GM21390 (cell line): ENCODE data around the gene EPHB3.
A peak's percentile ranks its signal among the peaks of the same experiment; 100 is the strongest.

Experiments
- ATAC-seq: cut with Tn5 transposase; IDR thresholded peaks from one replicate; pipeline ENCODE4 v1.9.1; 2021; ENCODE audit not compliant: unreplicated experiment

The EPHB3 gene

DNA sequence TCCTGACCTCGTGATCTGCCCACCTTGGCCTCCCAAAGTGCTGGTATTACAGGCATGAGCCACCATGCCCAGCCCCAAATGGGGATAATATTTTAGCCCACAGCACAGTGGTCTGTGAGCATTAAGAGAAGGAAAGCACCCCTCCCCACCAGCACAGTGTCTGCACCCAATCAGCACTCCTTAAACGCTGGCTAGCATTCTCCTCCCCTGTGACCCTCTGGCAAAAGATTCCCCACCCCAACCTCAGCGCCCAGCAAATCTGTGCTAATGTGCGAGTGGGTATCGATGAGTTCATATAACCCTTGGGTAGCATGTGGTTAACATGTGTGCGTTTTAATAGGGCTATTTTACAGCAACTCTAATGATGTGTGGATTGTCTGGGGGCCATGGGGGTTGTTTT is 18.3 kb upstream of the EPHB3 start:
- no peak for ATAC-seq

DNA sequence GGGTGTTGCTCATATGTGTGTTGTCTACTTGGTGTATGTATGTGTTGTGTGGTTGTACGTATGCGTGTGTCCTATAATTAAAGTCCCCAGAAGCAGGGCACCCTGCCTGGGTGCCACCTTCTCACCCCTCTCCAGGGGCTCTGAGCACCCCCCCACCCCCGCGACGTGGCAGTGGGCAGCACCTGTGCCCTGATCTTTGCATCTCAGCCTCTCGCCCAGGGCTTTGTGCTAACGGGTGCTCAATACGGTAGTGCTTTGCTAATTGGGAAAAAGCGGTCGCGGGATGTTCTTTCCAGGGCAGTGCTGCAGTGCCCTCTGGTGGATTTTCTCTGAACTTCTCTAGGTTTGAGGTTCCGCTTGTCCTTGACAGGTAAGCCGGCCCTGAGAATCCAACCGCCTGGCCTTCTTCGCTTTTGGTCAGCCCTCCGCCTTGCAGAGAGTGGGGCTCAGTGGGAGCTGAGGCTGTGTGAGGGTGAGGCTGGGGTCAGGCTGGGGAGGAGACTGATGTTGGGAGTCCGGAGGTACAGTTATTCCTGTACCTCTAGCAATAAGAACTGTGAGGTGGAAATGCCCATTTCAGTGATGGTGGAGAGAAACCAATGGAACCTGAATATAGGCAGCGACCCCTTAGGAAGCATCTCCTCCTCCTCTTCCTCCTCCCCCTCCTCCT is 17.6 kb upstream of the EPHB3 start:
- ATAC-seq = peak; percentile 65

DNA sequence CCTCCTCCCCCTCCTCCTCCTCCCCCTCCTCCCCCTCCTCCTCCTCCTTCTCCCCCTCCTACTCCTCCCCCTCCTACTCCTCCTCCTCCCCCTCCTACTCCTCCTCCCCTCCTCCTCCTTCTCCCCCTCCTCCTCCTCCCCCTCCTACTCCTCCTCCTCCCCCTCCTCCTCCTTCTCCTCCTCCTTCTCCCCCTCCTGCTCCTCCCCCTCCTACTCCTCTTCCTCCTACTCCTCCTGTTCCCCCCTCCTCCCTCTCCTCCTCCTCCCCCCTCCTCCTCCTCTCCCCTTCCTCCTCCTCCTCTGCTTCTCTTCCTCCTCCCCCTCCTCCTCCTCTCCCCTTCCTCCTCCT is 17.1 kb upstream of the EPHB3 start:
- ATAC-seq = no peak

DNA sequence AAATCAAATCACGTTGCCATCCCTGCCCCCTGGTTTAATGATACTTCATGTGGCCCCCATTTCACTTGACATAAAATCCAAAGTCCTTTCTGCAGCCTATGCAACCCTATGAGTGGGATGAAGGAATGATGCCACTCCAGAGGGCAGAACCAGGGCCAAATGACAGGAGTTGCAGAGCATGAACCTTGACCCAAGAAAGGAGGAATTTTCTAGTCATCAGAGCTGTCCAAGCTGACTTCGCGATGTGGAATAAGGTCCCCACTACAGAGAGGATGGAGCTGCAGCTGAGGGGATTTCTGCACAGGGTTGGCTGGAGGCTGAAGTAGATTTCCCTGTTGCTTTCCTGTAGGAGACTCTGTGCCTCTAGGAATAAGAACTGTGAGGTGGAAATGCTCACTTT is 15.8 kb upstream of the EPHB3 start:
- no peak for ATAC-seq

DNA sequence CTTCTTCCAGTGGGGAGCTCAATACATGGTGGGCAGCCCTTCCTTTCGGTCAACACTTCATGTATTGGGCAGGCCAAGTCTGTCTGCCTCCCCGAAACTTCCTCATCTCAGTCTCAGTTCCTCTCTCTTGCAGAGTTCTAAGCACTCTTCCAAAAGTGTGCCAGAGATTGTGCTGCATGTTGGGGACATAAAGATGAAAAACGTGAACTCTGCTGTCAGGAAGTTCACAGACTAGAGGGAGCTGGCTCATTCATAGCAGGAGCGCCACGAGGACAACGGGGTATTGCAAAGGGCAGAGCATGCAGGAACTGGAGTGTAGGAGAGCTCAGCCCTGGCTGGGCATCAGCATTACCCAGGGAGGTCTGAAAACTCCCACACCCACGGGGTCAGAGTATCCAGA is 15.3 kb upstream of the EPHB3 start:
- ATAC-seq = no peak

DNA sequence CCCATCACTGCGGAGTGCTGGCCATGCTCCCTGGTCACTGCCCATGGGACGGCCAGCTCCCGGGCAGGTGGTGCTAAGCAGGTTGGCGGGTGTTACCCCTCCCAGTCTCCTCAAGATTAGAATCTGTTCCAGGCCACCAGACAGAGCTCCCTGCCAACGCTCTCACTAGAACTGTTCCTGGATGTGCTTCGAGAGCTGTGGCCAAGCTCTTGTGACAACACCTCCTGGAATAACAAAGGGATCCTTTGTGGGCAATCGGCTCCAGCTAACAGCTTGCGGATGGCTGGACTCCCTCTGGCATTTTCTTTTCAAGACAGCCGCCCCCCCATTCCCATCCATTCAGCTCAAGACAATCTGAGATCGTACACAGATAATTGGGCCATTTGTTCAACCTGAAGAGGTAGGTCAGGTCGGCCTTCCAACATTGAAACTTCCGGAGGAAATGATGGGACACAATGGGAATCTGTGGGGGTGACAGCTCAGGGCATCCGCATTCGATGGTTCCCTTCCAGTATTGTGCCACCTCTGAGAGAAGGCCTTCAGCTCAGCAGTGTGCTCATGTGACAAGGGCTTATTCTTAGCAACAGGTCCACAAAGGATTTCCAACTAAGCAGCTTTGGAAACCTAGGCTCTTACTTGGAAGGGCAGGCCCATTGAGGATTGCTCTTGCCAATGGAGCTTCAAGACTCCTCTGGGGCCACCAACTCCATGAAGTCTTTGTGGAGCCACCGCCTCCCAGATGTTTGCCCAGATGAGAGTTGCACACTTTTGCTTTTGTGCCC is 11.6 kb upstream of the EPHB3 start:
- ATAC-seq = no peak

DNA sequence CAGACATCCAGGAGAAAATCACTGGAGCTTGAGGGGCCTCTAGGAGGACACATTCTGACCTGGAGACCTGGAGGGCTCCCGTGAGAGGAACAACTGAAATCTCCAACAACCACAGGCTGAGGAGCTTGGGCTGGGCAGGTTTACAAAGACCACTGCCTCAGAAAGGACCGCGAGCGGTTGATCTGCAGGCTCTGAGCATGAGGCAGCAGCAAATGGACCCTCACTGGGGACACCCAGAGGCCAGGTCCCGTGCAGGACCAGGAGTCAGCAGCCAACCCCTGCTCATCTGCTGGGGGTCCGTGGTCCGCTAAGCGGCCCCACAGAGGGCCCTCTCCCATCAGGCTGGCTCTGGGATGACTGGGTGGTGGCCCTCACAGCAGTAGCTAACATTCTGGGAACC is 10.5 kb upstream of the EPHB3 start:
- no peak for ATAC-seq

DNA sequence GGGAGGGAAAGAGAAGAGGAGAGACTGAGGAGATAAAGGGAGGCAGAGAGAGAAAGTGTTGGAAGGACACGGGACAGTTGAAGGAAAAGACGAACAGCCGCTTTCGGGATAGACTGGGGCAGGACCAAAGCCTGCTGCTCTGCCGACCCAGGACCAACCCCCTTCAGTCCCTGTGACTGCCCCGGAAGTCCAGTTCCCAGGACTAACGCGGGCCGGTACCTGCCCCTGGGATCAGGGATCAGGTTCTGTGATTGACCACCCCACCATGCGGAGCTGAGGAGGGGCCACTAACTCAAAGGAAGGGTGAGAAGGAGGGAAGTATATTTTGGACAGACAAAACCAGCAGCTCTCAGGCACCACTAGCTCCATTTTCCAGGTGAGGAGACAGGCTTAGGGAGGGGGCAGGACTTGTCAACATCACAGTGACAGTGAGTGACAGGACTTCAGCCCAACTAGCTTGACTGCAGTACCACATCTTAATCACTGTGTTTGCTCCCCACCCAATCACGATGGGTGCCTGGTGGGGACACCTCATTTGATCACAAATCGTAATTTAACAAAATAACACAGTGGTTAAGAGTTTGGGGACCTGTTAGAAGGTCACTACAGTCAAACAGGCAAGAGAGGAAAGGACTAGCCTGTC is 9.8 kb upstream of the EPHB3 start:
- ATAC-seq = no peak

DNA sequence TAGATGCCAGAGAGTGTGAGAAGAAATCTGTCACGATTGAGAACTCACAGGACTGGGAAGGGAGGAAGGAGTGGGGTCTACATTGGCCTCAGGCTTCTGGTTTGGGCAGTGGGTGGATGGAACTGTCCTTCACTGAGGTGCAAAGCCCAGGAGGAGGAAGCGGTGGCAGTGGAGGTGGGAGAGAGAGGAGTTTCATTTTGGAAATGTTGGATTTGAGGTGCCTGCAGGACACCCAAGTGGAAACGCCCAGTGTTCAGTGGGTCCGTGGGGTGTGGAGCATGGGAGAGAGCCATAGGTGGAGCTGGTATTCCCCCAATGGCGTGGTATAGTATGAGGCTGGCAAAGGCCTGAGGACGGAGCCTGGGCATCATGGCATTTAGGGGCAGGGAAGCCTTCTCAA is 9.3 kb upstream of the EPHB3 start:
- ATAC-seq = no peak

DNA sequence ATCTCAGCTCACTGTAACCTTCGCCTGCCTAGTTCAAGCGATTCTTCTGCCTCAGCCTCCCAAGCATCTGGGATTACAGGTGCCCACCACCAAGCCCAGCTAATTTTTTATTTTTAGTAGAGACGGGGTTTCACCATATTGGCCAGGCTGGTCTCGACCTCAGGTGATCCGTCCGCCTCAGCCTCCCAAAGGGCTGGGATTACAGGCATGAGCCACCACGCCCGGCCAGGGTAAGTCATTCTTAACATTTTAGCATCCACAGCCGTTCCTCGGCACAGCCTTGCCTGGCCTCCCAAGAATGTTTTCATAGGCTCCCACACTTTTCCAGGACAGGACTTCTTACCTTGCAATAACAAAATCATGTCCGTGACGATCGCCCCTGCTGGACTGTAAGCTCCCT is 8.7 kb upstream of the EPHB3 start:
- no peak for ATAC-seq

DNA sequence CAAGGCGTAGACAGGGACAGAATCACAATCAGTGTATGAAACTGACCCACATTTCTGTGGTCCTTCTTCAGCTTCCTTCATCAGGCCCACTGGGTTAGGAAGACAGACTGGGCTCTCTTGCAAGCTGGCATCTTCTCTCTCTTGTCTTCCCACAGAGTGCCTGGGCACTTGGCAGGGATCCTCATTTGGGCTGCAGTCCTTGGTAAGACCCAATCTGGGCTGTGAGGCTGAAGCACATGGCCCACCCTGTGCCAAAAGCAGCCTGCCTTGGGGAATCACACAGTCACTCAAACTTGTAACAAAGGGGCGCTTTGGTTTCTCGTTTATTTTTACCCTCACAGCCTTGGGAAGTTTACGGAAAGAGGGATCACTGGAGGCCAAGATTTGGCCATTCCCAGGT is 8.2 kb upstream of the EPHB3 start:
- ATAC-seq = no peak

DNA sequence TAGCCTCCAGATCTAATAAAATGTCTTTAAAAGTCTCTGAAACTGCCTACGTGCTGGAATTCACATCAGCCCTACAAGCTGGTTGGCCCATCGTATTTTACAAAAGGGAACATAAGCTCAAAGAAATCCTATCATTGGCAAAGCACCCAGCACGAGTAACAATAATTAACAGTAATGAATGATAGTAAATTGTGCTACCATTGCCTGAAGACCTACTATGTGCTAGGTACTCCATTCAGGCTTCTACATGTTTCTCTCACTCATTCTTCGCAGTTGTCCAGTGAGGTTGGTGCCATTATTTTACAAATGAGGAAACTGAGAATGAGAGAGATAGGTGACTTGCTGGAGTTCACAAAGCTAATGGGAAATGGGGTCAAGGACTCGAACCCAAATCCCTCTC is 7.1 kb upstream of the EPHB3 start:
- no peak for ATAC-seq

DNA sequence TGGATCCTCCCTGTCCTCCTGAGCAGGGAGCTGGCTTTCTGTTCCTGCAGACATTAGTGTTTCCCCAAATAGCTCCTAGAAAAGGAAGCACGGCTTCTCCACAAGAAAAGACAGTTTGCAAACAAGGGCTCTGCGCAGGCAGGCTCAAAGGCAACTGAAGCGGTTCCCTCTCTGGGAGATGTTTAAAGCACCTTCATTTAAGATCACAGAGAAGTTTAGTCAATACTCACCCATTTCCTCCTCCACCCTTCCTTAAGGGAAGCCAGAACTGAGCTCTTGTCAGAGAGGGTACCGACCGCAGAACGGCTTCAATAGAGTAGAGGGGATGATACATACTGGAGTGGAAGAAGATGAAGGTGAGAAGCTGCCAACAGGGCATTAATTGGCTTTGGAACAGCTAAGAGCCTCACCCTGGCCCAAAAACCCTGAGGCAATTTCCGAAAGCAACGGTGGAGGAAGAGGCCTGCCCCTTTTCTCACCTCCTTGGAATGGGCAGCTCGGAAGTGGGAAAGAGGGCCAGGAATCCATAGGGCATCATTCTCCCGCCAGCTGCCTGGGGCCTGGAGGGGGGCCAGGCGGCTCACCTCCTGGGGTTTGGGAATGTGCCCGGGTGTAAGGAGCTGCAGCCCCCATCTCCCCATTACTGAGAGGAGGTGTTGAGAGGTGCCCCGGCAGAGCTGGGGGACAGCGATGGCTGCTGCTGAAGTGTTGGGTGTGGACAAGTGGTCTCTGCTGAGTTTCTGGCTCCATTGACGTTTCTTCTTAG is 4.8 kb upstream of the EPHB3 start:
- ATAC-seq = no peak

DNA sequence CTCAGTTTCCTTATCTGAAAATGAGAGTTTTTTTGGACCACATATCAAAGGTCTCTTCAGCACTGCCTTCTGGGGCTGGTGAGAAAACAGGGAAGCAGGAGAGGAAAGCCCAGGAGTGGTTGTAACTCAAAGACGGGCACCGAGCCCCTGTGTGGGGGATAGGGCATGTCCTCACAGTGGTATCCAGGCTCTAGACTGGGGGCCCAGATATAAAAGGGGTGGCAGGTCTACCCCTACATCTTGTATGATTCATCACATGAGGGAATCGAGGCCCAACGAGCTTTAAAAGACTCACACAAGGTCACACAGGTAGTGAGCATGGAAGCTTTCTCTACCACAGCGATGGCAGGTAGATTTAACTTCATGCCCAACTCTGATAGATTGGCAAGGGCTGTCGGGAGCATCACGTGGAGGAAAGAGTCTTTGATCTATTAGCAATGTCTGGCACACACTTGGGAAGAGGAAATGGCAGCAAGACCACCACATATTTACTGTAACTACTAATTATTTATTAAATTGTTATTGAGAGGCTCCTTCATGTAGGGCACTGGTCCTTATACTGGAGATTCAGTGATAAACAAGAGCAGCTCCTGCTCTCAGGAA is 4.1 kb upstream of the EPHB3 start:
- no peak for ATAC-seq

DNA sequence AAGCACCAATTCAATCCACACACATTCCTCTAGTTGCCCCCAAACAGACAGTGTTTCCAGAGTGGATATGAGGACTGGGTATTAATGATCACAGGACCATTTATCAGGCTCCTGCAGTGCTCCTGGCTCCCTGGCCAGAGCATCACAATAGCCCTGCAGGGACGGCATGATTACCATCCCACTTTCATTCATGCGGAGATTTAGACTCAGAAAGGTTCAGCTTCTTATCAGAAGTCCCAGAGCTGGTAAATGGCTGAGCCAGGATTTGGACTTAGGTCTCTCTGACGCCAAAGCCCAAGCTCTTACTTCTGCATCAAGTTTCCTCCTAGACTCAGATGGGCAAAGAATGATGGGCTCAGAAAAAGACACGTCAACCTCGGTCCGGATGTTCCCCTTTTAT is 2.9 kb upstream of the EPHB3 start:
- no peak for ATAC-seq

DNA sequence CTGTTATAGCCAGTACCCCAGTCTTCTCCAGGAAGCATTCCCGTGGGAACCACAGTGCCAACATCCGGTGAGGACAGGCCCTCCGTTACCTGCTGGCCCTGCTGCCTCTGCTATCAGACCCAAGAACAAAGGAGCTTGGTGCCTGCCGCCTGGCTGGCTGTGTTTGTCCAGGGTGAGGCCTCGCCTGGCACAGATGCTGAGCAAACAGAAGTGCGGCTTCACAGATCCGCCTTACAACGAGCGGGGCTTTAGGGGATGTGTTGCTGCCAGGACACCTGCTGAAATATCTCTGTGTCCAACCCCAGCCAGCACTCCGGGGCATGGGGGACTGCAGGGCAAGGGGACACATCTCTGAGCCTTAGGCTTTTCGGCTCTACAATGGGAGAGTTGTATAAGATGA is 2.2 kb upstream of the EPHB3 start:
- ATAC-seq = no peak

DNA sequence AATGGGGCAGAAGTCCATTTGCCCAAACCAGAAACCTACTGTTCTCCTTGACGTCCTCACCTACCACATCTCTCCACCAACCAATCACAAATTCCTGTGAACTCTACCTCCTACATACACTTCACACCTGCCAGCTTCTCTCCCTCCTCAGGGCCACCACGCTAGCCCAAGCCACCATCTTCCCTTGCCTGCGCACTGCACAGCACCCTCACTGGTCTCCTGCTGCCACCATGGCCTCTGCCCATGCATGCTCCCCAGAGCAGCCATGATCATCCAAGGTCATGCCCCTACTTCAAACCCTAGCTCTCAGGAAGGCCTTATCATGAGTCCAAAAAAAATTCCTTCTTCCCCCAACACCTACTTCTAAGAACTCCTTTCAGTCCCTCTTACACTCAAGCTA is 1.1 kb upstream of the EPHB3 start:
- ATAC-seq = no peak

DNA sequence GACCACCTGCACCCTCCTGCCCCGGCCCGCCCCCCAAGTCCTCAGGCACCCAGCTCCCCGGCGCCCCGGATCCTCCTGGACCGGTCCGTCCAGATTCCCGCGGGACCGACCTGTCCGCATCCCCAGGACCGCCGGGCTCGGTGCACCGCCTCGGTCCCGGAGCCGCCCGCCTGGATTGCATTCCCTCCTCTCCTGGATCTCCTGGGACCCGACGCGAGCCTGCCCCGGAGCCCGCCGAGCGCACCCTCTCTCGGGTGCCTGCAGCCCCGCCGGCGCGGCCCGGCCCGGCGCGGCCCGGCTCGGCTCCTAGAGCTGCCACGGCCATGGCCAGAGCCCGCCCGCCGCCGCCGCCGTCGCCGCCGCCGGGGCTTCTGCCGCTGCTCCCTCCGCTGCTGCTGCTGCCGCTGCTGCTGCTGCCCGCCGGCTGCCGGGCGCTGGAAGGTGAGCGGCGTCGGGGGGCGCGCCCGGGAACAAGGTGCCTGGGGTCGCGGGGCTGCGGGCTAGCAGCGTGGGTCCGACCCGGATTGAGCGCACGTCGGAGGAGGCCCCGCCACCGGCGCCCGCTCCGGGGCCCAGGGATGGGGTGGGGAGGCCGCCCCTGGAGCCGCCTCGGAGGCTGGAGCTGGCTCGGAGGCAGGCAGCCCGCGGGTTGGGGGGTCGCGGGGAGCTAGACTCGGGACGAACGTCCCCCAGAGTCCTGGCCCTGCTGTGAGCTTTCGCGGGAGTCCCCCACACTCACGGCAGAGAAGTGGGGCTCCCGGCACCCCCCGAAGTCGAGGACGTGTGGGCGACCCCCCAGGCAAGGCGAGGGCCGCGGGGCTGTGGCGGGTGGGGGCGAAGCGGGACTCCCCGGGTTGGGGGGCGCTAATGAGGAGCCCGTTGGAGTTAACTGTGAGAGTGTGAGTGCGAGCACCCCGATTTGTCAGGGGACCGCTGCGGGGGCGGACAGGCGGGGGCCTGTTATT is 610 bp downstream of the EPHB3 start:
- no peak for ATAC-seq

DNA sequence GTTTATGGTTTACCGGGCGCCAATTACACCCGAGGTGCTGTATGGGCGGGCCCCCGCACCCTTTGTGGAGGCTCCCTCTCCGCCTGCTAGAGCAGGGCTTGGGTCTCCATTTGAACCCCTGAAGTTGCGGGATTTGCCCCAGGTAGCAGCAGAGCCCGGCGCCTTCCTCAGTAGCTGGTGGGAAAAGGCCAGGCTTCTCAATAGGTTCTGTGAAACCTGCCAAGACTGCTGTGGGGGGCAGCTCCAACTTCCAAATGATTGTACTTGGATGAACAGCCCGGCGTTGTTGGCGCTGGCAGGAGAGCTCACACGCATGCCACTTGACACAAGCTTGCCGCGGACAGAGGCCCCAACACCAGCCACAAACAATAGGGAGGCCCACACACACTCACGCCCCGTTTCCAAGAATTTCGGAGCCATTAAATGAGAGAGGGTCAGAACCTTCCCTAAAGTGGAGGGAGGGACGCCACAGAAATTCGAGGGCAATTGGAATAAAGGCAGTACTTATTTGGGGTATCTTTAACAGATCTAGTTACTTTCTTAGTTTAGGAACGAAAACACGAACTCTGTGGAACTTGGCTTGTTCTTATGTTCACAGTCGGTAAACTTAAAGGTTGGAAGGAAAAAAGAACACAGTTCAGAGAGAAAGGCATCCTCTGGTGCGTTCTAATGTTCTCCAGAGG is 1.4 kb downstream of the EPHB3 start:
- ATAC-seq = no peak

DNA sequence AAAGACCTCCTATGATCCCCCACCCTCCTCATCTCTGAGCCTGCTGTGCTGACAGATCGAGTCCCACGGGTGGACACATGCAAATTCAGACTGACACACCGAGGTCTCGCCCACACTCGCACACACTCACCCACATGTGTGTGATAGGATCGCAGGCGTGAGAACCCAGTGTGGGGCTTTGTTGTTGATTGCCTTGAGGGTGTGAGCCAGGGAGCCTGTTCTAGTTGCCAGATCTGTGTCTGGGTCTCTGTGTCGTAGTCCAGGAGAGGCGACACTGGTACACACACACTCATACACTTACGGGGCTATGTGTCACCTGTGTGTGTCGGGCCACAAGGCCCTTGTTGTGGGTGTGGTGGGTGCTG is 2.0 kb downstream of the EPHB3 start:
- ATAC-seq = no peak
